NB4 (cell line): ENCODE data around the gene IL16.
A peak's percentile ranks its signal among the peaks of the same experiment; 100 is the strongest.

Source experiments
- DNase-seq: peaks from one replicate; pipeline ENCODE4 v3.0.0; 2010; ENCODE audit warnings: low read depth
- H3K4me3 ChIP-seq: one replicate; pipeline ENCODE4 v1.5.1; 2011; ENCODE audit warnings: mild to moderate bottlenecking, low read depth, low read length, moderate library complexity
- MYC ChIP-seq: IDR thresholded peaks from 2 replicates; pipeline ENCODE4 v1.6.1; 2011; ENCODE audit warnings: low read depth, low read length
- POLR2A ChIP-seq: IDR thresholded peaks from 2 replicates; pipeline ENCODE4 v1.6.1; 2011; ENCODE audit warnings: mild to moderate bottlenecking; ENCODE audit not compliant: insufficient read length; ENCODE audit errors: extremely low read depth
- TF ChIP-seq, protein P1 (sequence below): IDR thresholded peaks from one replicate; pipeline ENCODE4 v1.5.1; 2012; ENCODE audit warnings: low read depth, low read length
- TF ChIP-seq, protein P2 (sequence below): IDR thresholded peaks from 2 replicates; pipeline ENCODE4 v1.6.1; 2011; ENCODE audit warnings: low read depth, low read length

IL16 gene

DNA sequence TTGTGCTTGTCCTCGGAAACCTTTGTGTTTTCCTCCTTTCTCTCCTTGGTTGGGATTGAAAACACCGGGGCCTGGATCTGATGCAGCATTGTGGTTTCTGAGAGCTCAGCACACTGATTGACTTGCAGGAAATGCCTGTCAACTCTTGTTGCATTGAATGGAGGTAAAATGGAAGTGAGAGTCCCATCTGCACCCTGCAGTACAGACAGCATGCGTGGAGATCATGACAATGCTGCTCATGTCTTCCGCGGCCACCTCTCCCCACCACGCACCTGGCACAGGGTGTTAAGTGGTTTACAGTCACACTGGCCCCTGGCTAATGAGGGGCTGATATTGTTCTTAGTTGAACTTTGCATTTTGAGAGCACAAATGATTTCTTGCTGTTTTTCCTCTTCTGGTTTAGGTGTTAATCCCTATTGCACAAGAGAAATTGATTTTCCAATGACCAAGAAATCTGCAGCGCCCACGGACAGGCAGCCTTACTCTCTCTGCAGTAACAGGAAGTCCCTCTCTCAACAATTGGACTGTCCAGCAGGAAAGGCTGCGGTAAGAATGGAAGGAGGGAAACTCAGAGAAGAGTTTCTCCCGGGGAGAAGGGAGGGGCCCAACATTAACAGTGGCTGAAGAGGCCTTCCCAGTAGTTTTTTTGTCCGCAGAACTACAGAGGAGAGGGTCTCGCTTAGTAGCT is 68.7 kb downstream of the IL16 start:
- TF ChIP-seq, protein P1, sequence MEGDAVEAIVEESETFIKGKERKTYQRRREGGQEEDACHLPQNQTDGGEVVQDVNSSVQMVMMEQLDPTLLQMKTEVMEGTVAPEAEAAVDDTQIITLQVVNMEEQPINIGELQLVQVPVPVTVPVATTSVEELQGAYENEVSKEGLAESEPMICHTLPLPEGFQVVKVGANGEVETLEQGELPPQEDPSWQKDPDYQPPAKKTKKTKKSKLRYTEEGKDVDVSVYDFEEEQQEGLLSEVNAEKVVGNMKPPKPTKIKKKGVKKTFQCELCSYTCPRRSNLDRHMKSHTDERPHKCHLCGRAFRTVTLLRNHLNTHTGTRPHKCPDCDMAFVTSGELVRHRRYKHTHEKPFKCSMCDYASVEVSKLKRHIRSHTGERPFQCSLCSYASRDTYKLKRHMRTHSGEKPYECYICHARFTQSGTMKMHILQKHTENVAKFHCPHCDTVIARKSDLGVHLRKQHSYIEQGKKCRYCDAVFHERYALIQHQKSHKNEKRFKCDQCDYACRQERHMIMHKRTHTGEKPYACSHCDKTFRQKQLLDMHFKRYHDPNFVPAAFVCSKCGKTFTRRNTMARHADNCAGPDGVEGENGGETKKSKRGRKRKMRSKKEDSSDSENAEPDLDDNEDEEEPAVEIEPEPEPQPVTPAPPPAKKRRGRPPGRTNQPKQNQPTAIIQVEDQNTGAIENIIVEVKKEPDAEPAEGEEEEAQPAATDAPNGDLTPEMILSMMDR = no peak
- TF ChIP-seq MYC (no peak), POLR2A (no peak)
- TF ChIP-seq, protein P2, sequence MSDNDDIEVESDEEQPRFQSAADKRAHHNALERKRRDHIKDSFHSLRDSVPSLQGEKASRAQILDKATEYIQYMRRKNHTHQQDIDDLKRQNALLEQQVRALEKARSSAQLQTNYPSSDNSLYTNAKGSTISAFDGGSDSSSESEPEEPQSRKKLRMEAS = no peak
- DNase-seq = no peak
- peak overlapping the region; percentile 27 for H3K4me3 ChIP-seq

DNA sequence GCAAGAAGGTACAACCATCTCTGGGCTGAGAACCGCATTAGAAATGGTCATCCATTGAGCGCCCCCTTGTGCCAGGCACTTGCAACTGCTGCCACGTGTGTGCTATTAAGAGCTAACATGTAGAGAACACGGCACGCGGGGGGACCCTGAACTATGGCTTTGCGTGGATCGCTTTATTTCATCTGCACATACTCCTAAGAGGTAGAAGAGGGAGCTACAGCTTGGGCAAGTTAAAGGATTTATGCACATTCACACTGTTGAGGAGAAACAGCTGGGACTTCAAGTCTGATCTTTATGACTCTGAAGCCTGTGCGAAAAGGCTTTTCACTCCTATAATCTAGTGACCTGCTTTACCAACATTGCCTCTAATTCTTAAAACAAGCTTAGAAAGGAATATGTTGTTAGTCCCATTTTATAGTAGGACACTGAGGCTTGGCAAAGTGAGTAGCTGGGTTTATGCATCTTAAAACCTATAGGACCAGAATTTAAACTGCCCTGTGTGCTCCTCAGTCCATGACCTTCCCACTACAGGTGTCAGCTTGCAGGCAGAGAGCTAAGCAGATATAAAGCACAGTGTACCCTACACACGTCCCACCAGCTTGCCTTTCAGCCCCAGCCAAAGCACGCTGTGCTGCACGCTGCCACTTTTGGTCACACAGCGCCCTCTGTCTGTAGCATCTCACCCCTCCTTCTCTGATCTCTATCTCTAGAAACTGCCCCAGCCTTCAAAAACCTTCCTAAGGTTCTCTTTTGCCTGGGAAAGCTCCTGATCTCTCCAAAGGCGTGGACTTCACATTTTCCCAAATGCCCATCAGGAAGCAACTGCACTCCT is 69.5 kb downstream of the IL16 start:
- H3K4me3 ChIP-seq = peak overlapping the region; percentile 39
- peak; percentile 89 for DNase-seq
- TF ChIP-seq MYC (peak; percentile 97), POLR2A (no peak)
- TF ChIP-seq, protein P1 = peak; percentile 97
- TF ChIP-seq, protein P2 = peak; percentile 97

DNA sequence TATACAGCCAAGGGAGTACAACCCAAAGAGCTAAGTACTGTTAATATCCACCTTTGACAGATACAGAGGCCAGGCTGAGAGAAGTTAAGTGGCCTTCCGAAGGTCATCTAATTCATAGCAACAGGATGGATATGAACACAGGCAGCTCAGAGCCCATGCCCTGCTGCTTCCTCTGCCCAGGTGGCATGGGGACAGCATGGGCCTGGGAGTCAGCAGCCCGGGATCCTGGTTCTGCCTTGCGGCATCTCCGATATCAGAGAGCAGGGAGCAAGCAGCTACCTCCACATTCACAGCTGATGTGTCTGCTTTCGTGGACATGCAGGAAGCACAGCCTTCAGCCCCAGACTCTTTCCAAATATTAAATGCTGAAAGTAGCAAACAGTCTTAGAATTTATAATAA is 71.7 kb downstream of the IL16 start:
- H3K4me3 ChIP-seq = no peak overlapping the region
- TF ChIP-seq, protein P2 = no peak
- TF ChIP-seq MYC = no peak
- TF ChIP-seq POLR2A = no peak
- TF ChIP-seq, protein P1 = no peak
- no peak for DNase-seq

DNA sequence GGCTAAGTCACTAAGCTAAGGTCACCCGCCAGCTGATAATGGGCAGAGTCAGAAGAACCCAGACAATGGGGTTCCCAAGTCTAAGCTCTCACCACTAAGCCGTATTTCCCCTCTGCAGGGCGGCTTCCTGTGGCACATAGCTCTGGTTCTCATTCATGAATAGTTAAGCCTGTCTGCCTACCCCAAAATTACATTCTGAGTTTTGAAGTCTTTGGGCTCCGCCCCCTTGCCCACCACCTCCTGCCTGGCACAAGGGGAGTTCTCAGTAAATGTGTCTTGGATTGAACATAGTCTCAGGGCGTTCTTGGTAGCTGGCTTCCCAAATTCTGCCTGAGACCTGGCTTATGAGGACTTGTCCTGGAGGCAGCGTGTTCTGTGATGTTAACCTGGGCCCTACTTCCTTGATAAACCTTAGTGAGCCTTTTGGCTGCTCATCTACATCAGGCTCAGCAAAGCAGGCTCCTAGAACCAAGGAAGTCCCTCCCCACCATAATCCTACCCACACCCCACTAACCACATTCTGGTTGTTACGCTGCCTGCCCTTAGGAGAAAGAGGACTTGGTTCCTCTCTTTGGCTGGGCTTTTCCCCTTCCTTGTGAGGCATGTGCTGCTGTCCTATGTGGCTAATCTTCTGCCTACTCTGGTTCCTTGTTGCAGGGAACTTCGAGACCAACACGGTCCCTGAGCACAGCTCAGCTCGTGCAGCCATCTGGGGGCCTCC is 72.4 kb downstream of the IL16 start:
- peak; percentile 64 for DNase-seq
- H3K4me3 ChIP-seq = no peak overlapping the region
- TF ChIP-seq POLR2A = no peak

DNA sequence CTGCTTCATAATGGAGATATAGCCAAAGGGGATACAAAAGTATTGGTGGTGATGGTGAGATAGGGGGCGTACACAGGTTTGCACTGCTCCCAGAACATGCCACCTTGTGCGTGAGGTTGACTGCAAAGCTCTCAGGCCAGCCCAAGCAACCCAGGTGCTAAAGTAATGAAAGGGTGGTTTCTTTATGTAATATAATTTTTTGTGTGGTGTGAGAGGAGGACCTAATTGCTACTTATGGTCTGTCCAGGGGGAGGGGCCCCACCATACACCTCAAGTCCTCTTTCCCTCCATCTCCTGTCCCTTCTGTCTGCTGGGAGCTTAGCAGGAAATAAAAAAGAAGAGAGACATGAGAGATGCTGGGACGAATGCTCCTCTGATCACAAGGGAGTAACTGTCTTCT is 73.5 kb downstream of the IL16 start:
- no peak overlapping the region for H3K4me3 ChIP-seq
- TF ChIP-seq POLR2A (no peak), MYC (no peak)
- TF ChIP-seq, protein P1 = no peak
- TF ChIP-seq, protein P2 = no peak
- no peak for DNase-seq
